Measurements from ENCODE around the gene TBL1XR1.
A peak's percentile ranks its signal among the peaks of the same experiment; 100 is the strongest.

Gene TBL1XR1

GRCh38 chr3:176994891-176995781 lies 202.1 kb downstream of the TBL1XR1 start:
- no peak for DNase-seq (ENCODE audit: low read depth)
- no peak for TF ChIP-seq CTCF (conservative IDR thresholded peaks at IDR 0.05; ENCODE audit: low read depth, low read length)
- no peak overlapping the region for H3K4me3 ChIP-seq (ENCODE audit: low read depth, low read length)

- no peak for TF ChIP-seq CTCF (conservative IDR thresholded peaks at IDR 0.05; ENCODE audit: low read depth, low read length)
Observed at GRCh38 chr3:176994393-176994792, 202.9 kb downstream of the TBL1XR1 start.

GRCh38 chr3:176992978-176993377 lies 204.3 kb downstream of the TBL1XR1 start:
- no peak for TF ChIP-seq CTCF (conservative IDR thresholded peaks at IDR 0.05; ENCODE audit: low read depth, low read length)
- H3K4me3 ChIP-seq (ENCODE audit: low read depth, low read length): no peak overlapping the region
- DNase-seq (ENCODE audit: low read depth): no peak

More at GRCh38 chr3:176994393-176994792, 202.9 kb downstream of the TBL1XR1 start:
- no peak overlapping the region for H3K4me3 ChIP-seq (ENCODE audit: low read depth, low read length)
- no peak for DNase-seq (ENCODE audit: low read depth)

DNA sequence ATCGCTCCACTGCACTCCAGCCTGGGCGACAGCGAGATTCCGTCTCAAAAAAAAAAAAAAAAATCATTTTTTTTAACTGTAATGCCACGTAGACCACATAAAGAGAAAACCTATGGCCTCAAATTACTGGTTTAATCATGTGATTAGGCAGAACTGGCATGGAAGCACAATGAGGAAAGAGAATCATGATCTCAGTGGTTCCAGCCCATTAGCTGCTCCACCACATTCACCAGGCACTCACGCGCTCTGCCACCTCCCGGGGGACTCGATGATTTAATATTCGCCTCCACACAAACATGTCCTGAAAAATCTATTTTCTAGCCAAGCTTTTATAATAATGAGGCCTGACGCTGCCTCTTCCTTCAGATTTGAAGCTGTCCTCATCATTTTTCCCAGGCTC lies 204.7 kb downstream of the TBL1XR1 start:
- no peak overlapping the region for H3K4me3 ChIP-seq (ENCODE audit: low read depth, low read length)
- no peak for DNase-seq (ENCODE audit: low read depth)
- no peak for TF ChIP-seq CTCF (conservative IDR thresholded peaks at IDR 0.05; ENCODE audit: low read depth, low read length)

DNA sequence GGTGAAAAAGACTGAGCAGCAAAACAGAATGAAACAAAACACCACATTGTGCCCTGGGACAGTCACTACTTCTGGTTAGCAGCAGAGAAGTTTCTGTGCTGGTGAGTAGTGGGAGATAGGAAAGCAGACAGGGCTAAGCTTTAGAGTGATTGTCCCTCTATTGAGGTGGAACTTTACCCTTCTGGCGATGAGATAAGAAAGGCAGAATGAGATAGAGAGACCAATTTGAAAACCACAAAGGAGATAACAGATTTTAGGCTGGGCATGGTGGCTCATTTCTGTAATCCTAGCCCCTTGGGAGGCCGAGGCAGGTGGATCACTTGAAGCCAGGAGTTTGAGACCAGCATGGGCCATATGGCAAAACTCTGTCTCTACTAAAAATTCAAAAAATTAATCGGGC lies 208.5 kb downstream of the TBL1XR1 start:
- H3K4me3 ChIP-seq (ENCODE audit: low read depth, low read length): no peak overlapping the region
- TF ChIP-seq CTCF (conservative IDR thresholded peaks at IDR 0.05; ENCODE audit: low read depth, low read length): no peak
- no peak for DNase-seq (ENCODE audit: low read depth)

- no peak overlapping the region for H3K4me3 ChIP-seq (ENCODE audit: low read depth, low read length)
- no peak for TF ChIP-seq CTCF (conservative IDR thresholded peaks at IDR 0.05; ENCODE audit: low read depth, low read length)
- DNase-seq (ENCODE audit: low read depth): peak; percentile 84
Observed at GRCh38 chr3:176987901-176988650, 209.2 kb downstream of the TBL1XR1 start.
